Gastroesophageal sphincter (tissue), 3 donors: ENCODE results near the gene LGALS13.

ENCODE experiments used
- CTCF ChIP-seq, 4 experiments: fragments of 200-600 bp in 2 of 4; fragments of 450-650 bp in 2 of 4; sonication (generic) in 1 of 4; IDR thresholded peaks; one replicate each; pipeline ENCODE4 v1.5.1; 2017 to 2019; ENCODE audit warnings: antibody characterized with exemption in 4 of 4, mild to moderate bottlenecking in 2 of 4, moderate library complexity in 2 of 4
- POLR2A ChIP-seq, 2 donors: fragments of 450-650 bp; IDR thresholded peaks; one replicate each; pipeline ENCODE4 v1.6.1; 2017; ENCODE audit warnings: antibody characterized with exemption in 2 of 2, mild to moderate bottlenecking in 2 of 2, moderate library complexity in 1 of 2

DNA sequence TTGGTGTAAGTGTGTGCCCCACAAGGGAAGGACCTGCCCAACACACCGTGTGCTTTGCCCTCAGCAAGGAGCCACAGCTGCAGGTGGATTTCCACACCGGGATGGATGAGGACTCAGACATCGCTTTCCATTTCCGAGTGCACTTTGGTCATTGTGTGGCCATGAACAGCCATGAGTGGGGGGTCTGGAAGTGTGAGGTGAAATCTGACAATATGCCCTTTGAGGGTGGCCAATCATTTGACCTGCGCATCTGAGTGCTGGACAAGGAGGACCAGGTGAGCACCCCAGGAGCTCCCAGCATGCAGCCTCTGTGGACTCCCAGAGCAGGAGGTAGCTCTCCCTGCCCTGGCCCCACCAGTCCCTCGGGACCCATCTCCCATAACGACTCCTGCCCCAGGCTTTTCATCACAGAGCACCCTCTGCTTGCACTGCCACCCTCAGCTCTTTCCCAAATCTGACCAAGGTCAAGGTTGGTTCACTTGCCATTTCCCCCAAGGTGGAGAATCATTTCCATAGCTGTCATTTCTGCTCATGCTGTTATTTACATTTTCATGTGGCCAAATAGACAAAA is 49.2 kb upstream of the LGALS13 start:
- TF ChIP-seq POLR2A (IDR thresholded peaks at IDR 0.05) (no peak), CTCF (IDR thresholded peaks at IDR 0.05) (no peak)
